ENCODE results near the gene PF4V1.

PF4V1 gene

DNA sequence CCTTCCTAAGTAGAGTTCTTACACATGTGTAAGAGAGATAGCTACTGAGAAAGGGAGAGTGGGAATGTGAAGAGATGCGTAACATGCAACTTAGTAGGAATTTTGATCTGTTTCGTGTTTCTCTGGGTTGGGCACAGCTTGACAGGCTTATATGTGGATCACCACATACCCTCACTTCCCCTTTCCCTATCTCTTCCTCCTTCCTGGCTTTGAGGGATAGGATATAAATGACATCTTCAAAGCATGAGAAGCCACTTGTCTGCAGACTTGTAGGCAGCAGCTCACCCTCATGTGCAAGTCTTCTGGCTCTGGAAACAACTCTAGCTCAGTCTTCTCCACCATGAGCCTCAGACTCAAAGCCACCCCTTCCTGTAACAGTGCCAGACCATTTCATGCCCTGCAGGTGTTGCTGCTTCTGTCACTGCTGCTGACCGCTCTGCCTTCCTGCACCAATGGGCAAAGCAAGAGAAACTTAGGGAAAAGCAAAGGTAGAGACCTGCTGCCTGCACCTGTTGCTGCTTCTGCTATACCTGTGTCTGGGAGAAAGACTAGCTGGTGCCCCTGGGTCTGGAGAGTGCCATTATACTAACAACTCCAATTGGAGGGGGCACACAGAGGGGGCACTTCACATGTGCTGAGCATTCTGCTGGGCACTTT lies 5.4 kb upstream of the PF4V1 start:
- no peak for DNase-seq (ENCODE audit: low spot score)

DNA sequence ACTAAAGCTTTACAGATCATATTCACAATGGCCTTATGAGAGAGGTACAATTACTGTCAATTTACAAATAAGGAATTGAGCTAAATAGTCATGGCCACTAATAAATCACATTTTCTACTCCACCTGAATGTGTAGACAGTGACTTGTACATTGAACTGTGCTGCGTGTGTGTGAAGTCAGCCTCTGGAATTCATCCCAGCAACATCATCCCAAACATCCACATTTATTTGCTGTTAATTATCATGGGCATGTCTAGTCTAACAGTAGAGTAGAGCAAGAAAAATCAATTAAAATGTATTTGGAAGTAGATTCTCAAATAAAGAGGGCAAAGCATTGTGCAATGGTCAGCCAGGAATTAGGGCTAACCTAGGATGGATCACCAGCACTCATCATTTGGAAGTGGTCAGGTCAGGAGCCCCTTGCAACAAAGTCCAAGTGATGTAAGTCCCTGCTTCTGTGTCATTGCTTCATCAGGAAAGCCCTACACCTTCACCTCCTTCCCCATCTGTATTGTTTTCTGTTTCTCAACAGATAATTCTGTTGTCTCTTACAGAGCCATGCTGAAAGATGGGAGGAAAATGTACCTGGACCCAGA lies 4.8 kb upstream of the PF4V1 start:
- DNase-seq (ENCODE audit: low spot score): no peak

DNA sequence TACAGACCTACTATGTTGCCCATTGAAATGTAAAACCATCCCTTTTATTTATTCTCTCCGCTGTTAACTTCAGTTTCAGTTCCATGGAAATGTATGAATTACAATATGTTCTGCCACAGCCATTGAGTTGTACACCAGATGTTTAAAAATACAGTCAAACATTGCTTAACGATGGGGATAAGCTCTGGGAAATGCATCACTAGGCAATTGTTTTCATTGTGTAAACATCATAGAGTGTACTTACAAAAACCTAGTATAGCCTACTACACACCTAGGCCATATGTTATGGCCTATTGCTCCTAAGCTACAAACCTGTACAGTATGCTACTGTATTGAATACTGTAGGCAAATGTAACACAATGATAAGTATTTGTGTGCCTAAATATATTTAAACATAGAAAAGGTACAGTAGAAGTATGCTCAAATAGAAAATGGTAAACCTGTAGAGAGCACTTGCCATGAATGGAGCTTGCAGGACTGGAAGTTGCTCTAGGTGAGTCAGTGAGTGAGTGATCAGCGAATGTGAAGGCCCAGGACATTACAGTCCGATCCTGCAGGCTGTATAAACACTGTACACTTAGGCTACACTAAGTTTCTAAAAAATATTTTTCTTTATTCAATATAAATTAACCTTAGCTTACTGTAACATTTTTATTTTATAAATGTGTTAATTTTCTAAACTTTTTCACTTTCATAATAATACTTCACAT lies 2.7 kb upstream of the PF4V1 start:
- no peak for DNase-seq (ENCODE audit: low spot score)

DNA sequence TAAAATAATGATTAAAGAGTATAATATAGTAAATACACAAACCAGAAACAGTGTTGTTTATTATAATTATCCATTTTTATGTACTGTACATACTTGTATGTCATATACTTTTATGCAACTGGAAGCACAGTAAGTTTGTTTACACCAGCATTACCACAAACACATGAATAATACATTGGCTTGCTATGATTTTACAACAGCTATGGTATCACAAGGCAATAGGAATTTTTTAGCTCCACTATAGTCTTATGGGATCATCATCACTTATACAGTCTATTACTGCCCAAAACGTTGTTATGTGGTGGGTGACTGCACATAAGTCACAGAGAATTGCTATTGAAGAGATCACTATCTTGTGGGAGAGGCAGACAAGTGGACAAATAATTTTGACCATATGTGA lies 1.8 kb upstream of the PF4V1 start:
- no peak for DNase-seq (ENCODE audit: low spot score)

DNA sequence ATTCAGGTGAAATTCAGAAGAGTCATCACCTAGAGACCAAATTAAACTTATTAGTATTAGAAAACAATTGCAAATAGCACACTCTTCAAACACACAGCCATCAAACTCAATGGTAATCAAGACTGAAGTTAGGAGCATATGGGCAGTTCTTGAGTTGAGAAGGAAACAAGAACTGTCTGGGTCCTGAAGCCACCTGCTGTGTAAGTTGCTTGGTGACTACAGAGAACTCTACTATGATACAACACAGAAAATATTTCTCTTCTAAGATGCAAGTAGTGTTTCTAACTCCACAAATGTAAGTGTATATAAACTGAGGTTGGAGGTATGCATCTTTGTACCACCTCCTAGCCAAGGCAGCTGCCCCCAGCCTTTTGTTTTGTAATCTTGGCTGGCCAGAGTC lies 325 bp upstream of the PF4V1 start:
- no peak for DNase-seq (ENCODE audit: low spot score)

DNA sequence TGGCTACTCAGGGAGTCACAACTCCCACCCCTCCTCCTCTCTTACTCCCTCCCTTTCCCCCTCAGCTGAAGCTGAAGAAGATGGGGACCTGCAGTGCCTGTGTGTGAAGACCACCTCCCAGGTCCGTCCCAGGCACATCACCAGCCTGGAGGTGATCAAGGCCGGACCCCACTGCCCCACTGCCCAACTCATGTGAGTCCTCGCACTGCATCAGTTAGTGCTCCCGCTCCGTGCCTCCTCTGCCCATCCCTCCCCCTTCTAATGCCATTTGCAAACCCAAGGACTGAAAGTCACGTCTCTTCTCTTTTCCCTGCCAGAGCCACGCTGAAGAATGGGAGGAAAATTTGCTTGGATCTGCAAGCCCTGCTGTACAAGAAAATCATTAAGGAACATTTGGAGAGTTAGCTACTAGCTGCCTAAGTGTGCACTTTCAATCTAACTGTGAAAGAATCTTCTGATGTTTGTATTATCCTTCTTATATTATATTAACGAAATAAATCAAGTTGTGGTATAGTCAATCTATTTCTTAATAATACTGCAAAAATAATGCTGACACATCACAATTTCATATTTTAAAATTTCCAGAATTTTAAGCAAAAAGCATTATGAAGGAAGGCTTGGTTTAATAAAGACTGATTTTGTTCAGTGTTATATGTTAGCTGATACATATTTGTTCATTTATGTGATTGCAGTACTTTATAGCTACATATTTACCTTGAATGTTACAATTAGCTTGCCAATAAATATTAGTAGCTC lies 800 bp downstream of the PF4V1 start:
- DNase-seq (ENCODE audit: low spot score): no peak

DNA sequence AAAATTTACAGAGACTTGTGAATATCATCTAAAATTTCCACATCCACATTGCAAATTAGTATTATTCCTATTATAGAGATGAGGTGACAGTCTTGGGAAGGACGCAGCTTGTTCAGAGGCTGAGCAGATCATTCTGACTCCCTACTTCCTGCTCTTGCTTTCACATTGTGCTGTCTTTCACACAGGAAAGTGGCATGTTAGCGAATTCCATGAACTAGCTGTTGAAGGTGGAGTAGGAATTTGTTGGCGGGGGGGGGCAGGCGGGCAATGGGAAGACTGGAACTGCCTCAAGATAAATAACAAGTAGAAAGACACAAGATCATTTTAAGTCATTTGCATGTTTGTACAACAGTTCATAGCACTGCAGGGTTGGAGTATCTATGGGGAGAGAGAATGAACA lies 2.3 kb downstream of the PF4V1 start:
- DNase-seq (ENCODE audit: low spot score): no peak

DNA sequence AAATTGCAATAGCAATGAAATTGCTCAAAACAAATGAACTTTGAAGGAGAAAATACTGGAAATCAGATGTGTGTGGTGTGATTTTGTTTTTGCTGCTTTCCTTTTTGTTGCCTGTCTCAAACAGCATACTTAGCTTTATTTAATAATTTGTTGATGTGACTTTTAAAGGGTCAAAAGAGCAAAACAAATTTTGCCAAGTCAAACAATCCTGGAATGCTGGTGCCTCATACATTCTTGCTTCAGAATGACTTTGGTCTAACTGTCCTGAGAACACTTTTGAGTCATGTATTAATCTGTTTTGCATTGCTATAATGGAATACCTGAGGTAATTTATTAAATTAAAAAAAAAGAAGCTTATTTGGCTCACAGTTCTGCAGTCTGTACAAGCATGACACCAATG lies 3.4 kb downstream of the PF4V1 start:
- no peak for DNase-seq (ENCODE audit: low spot score)

DNA sequence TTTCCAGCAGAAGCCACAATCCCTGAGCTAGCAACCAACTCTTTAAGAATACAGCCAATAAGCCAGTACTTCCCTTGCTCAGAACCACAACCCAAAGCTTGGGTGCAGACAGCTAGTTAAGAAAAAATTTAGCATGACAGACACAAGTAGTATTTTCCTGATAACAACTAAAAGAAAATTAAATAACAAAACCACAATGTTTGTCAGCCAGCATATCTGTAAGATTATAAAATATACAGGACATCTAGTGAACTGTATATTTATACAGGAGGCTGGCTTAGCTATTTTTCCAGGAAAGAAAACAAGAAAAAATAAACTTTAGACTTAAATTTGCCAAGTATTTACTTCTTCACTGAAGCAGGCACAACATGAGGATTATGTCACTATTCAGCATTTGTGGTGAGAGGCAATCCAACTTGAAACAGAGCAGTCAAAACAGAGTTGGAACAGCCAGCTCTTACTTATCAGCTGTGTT lies 6.6 kb downstream of the PF4V1 start:
- no peak for DNase-seq (ENCODE audit: low spot score)

DNA sequence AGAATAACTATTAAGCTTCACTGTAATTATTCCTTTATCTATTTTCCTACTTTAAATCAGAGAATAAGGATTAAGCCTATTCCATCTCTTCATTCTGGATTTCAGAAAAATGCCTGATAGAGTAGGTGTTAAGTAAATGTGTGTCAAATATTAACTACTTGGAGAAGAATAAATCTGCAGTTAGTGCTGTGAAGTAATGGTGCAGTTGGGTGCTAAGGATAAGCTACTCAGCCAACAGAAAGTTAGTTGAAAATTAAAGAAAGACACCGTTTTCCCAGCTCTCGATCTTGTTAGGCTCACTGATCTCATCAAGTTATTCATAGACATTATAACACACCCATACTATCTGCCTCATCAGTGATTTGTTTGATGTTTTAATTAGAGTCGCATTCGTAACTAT lies 7.1 kb downstream of the PF4V1 start:
- DNase-seq (ENCODE audit: low spot score): no peak

DNA sequence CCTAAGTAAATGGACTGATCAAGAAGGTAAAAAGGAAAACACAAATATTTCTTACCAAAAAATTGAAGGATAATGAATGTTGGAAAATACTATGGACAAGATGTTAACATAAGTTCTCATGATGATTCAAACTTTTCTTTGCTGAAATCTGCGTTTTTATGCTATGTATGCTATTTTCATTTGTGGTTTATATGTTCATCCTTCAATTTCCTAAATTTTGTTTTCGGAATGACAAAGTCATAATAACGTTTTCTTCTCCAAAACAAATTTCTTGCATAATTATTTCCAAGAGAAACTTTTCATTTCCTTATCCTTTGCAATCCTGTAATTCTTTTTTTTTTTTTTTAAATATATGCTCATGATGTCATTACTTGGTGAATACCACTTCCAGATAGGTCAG lies 7.8 kb downstream of the PF4V1 start:
- no peak for DNase-seq (ENCODE audit: low spot score)

DNA sequence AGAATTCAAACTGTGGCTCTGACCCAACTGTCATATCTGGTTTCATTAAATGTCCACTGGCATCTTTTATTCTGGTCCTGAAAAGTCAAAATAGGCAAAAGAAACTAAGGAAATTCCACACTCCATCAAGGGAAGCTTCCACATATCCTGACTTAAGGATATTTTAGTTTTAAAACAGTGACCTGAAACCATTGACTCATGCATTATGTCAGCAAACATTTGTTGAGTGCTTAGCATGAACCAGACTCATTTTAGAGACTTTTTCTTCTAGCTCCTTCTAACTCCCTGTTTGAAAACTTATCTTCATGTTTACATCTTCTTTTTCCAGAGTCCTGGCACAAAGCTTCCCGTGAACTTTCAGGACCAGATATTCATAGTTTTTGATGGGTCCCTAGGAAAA lies 9.2 kb downstream of the PF4V1 start:
- no peak for DNase-seq (ENCODE audit: low spot score)

DNA sequence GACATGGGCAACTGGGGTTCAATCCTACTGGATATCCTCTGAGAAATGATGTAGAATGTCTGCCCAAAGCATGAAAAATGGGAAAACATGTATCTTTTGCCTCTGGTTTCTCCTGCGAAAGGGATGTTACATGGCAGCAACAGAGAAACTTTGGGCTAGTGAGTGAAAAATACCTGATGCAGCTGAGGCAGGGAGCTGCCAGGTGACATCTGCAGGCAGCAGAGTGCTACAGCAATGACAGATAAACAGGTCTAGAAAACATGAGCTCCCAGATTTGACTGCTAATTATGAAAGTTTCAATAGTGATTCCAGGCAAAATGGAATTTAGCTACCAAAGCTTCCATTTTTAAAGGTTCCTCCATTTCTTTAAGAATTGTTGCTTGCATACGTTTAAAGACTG lies 11.3 kb downstream of the PF4V1 start:
- DNase-seq (ENCODE audit: low spot score): peak; percentile 51

DNA sequence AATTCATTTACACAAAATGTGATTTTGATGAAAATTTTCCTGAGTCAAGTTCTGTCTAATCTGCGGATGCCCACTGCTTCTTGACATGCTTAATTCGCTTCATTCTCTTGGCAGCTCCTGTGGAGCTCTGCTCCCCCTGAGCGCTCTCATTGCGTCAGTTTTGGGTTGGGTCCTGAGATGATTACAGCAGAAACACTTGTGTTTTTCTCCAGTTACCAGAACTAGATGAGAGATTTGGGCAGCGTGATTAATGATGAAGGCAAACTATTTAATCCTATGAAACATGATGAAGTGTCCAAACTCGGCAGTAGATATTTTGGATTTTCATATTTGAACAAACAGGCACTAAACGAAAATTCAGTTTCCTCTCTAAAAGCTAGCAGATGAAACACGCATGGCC lies 11.9 kb downstream of the PF4V1 start:
- no peak for DNase-seq (ENCODE audit: low spot score)

DNA sequence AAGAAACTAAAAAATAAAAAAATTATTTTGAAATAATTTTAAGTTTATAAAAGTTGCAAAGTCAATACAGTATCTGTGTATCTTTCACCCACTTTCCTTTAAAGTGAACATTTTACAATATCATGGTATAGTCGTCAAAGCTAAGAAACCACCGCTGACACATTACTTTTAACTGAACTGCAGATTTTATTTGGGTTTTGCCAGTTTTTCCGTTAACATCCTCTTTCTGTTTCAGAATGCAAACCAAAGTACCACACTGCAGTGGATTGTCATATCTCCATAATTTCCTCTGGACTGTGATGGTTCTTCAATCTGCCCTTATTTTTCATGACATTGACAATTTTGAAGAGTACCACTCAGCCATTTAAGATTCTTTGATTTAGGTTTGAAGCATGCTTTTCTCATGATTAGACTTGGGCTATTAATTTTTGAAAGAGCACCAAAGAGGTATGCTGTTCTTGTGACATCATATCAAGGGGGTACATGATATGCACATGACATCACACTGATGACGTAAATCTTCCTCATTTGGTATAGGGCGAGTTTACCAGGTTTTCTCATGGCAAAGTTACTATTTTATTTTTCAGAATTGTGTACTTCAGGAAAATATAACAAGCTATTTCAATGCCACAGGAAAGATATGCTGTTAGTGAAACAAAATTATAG lies 12.5 kb downstream of the PF4V1 start:
- no peak for DNase-seq (ENCODE audit: low spot score)

DNA sequence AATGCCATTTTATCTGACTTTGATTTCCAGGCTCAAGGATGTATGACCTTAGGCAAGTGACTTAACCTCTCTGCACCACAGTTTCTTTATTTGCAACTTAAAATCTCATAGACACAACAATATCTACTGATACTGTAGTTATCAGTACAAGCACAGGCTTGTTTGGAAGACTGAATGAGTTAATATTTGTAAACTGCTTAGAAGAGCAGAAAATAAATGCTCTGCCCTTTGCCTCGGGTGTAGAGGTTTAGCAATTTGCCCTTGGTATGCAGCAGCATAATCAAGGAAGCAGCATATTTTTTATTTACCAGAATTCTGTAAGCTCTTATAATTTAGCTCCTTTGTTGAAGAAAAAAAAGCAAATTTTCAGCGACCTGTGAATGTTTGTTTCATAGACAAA lies 13.2 kb downstream of the PF4V1 start:
- DNase-seq (ENCODE audit: low spot score): no peak

DNA sequence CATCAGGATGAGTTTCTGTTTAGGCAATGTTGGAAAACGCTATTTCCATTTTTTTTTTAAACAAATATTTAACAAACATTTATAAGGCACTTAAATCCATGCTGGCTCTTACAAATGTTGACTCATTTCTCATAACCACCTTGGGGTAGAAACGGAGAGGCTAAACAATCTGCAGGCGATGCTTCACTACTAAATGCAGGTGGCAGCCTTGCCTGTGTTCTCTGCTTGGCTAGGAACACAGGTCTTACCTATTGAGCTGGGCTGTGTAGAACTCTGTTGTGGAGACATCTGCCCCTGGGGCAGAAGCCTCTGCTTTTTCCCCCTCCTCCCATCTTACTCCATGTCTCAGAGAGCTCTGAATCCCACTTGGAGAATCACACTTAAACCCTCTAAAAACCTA lies 14.7 kb downstream of the PF4V1 start:
- no peak for DNase-seq (ENCODE audit: low spot score)

DNA sequence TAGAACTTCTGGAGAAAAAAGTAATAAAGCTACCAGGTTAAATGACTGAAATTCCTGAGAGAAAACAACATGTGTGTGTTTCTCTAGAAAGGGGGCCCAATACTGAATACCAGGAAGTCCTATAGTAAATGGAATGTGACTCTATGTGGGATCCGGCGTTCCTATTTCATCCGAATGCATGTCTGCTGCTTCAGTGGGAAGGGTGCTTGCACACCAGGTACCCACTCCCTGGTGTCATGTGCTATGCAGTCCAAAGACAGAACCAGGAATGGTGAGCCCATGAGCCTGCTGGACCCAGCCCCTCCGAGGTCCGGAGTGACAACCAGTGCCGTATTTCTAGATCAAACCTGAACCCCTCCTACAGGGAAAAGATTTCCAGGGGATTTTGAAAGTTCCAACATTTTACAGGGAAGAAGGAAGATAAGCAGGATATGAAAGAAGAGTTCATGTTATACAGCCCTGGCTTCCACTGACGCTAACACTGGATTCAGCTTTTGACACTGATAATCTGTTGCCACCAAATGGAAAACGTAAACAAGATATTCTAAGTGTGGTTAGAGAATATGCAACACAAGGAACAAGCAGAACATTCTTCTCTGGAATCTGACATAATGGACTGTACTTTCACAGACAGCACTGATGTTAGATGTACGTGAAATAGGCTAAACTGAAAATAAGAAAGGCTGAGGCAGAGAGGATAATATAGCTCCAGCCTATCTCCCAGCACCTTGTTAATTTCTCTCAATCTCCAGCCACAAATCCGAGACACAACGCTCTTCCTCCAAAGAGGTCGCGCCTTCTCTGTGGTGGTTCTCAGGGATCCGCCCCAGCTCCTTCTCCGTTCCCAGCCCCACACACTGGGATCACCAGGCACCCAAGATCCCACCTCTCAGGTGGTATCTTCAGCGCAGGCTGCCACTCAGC lies 15.4 kb downstream of the PF4V1 start:
- DNase-seq (ENCODE audit: low spot score): peak; percentile 49

DNA sequence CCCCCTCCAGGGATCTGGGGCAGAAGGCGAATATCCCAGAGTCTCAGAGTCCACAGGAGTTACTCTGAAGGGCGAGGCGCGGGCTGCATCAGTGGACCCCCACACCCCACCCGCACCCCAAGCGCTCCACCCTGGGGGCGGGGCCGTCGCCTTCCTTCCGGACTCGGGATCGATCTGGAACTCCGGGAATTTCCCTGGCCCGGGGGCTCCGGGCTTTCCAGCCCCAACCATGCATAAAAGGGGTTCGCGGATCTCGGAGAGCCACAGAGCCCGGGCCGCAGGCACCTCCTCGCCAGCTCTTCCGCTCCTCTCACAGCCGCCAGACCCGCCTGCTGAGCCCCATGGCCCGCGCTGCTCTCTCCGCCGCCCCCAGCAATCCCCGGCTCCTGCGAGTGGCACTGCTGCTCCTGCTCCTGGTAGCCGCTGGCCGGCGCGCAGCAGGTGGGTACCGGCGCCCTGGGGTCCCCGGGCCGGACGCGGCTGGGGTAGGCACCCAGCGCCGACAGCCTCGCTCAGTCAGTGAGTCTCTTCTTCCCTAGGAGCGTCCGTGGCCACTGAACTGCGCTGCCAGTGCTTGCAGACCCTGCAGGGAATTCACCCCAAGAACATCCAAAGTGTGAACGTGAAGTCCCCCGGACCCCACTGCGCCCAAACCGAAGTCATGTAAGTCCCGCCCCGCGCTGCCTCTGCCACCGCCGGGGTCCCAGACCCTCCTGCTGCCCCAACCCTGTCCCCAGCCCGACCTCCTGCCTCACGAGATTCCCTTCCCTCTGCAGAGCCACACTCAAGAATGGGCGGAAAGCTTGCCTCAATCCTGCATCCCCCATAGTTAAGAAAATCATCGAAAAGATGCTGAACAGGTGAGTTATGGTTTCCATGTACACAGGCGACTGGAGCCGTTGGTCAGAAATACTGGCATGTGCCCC lies 16.3 kb downstream of the PF4V1 start, which contains the start of gene CXCL1:
TSS of gene CXCL1 (plus strand) at position 264 of the 926 bp plus-strand sequence. CDS start at position 342, 78 bp downstream.
- DNase-seq (ENCODE audit: low spot score): no peak

DNA sequence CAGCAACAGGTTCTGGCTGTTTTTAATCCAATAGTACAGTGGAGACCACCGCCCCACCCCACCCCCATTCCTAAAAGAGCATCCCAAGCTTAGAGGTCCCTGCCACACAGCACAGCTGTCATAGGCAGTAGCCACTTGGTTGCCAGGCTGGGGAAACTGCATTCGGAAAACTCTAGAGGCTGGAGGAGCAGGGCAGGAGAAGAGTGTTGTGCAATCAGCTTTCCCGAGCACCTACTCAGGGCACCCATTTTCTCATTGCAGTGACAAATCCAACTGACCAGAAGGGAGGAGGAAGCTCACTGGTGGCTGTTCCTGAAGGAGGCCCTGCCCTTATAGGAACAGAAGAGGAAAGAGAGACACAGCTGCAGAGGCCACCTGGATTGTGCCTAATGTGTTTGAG lies 17.2 kb downstream of the PF4V1 start:
- no peak for DNase-seq (ENCODE audit: low spot score)
